HT1080 (cell line): ENCODE measurements around the gene CD274. TPM values are rescaled to one million over a fixed set of nuclear protein-coding genes. Genes with fewer than 3 reads are reported as not detected.
A peak's percentile ranks its signal among the peaks of the same experiment; 100 is the strongest.
"Not testable (repeated sequence)": the region's sequence is repeated elsewhere in the genome, so short reads cannot be mapped to it uniquely, and the experiment has no call there.

Experiments used
- DNase-seq: peaks from one replicate; pipeline ENCODE4 v3.0.0-alpha.2; 2015; ENCODE audit warnings: low read depth
- total RNA-seq: library from RNA; depleted of rRNA; stranded (reverse); fragments of >200 nt; shearing (Covaris generic); gene quantifications from 2 replicates; pipeline ENCODE4 v1.2.3, GENCODE V29; 2014

Gene CD274
- total RNA-seq, 1 experiment from 2014 or later, result 14.3 TPM

DNA sequence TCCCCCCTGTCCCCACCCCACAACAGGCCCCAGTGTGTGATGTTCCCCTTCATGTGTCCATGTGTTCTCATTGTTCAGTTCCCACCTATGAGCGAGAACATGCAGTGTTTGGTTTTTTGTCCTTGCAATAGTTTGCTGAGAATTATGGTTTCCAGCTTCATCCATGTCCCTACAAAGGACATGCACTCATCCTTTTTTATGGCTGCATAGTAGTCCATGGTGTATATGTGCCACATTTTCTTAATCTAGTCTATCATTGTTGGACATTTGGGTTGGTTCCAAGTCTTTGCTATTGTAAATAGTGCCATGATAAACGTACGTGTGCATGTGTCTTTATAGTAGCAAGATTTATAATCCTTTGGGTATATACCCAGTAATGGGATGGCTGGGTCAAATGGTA, 44.4 kb downstream of the CD274 start:
- DNase-seq, result not testable (repeated sequence)

DNA sequence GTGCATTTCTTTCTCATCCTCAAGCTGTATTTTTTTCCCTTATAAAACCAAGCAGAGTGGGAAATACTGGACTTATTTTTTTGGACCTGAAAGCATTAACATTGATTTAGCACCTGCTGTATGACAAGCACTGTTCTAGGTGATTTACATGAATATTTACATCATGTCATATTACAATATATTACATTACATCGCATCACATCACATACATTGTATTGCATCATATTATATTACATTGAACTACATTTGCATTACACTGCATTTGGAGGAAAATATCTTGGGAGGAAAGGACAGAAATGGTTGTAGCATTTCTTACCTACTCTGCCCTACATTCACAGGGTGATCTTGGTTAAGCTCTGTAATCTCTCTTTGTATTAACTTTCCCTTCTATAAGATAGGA, 48.8 kb downstream of the CD274 start:
- no peak for DNase-seq

DNA sequence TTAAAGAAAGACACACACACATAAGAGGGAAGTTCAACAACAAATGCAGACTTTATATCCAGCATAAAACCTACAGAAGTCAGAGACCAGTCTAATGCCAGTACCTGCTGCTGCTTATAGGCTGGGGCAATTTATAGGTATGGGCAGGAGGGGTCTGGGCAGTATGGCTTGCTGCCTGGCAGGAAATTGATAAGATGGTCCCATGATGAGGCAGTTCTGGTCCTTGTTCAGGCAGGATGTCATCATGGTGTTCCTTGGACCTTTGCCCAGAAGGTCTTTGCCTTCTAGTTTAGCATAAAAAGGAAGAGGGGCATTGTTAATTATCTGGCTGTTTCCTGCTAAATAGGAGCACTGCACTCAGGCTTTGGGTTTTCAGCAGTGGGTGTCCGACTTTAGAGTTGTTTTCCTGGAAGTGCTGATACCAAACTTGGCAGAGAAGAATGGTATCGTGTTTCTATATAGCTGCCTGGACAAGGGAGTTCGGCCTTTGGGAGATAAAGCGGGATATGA, 49.6 kb downstream of the CD274 start:
- peak; percentile 80 for DNase-seq

DNA sequence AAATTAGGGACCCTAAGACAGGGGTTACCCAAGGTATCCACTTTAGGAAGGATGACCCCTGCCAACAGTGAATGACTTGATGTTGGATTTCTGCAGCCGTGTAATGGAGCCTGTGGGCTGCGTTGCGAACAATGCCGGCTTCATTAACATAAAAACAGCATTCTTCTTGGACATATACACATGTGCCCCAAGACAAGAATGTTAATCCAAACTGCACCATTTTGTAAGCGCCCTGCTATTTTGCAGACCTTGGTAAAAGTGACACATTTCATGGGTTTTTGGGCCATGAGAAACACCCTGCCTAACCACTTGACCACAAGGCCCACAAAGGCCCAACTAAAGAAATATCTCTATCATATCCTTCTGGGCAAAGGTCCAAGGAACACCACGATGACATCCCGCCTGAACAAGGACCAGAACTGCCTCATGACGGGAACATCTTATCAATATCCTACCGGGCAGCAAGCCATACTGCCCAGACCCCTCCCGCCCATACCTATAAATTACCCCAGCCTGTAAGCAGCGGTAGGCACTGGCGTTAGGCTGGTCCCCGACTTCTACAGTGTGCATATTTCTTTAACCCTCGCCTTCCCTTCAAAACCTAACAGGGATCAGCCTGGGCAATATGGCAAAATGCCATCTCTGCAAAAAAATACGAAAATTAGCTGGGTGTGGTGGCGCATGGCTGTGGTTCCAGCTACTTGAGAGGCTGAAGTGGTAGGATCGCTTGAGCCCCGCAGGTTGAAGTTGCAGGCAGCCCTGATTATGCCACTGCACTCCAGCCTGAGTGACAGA, 50.3 kb downstream of the CD274 start:
- DNase-seq, result peak; percentile 94

DNA sequence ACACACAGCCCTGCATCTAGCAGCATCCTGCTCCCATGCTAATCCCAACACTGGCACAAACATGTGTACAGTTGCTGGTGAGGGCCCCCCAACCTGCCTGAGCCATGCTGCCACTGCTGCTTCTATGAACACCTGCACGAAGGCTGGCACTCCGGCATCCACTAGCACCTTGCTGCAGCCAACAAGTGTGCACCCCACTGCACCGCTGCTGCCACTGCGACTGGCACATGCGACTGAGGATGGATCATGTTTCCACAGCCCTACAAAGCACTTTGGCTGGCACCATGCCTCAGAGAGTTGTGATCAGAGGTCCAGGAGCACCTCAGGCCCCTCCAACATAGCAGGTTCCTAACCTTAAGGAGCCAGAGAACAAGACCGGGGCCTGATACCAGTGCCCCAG, 52.2 kb downstream of the CD274 start:
- no peak for DNase-seq

DNA sequence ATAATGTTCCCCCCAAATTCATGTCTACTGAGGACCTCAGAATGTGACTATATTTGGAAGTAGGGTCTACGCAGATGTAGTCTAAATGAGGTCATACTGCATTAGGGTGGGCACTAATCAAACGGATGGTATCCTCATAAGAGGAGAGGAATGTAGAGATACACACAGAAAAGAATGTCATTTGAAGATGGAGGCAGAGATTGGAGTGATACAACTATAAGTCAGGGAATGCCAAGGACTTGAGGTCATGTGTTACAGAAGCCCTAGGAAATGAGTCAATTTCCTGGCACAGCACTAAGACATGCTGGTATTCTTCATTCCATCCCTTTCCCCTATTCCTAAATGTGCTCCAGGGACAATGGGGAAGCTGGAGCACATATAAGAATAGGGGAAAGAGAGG, 59.2 kb downstream of the CD274 start:
- peak; percentile 99 for DNase-seq

DNA sequence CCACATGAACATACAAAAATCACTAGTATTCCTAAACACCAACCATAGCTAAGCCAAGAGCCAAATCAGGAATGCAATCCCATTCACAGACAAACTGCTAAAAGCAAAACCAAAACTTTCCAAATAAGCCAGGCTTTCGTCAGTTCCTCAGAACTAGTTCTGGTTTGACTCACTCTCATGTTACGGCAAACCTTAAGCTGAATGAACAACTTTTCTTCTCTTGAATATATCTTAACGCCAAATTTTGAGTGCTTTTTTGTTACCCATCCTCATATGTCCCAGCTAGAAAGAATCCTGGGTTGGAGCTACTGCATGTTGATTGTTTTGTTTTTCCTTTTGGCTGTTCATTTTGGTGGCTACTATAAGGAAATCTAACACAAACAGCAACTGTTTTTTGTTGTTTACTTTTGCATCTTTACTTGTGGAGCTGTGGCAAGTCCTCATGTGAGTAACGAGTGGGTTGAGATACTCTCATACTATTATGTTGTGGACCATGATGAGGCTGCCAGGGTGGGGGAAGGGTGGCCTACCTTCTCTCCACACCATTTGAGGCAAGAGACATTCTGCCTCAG, 60.1 kb downstream of the CD274 start, which contains the start of gene PDCD1LG2:
TSS of gene PDCD1LG2 (plus strand) at position 172 of the 572 bp plus-strand sequence. CDS start 12,016 bp downstream, outside the sequence.
- DNase-seq, result peak; percentile 65

DNA sequence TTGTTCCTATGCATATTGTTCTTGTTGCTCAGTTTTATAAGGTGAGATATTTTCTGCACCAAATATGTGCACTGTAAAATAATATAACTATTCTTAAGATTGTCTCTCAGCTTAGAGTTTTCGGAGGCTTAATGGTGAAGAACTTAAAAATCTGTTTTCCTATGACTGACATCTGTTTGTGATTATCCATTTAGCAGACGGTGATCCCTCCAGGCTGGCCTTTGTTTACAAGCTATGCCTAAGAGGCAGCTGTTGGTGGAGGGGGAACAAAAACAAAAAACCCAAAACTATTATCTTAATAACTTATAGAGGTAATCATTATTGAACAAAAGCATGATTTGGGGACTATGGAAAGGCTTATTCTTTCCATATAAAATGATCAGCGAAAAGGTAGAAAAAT, 60.6 kb downstream of the CD274 start:
- no peak for DNase-seq

DNA sequence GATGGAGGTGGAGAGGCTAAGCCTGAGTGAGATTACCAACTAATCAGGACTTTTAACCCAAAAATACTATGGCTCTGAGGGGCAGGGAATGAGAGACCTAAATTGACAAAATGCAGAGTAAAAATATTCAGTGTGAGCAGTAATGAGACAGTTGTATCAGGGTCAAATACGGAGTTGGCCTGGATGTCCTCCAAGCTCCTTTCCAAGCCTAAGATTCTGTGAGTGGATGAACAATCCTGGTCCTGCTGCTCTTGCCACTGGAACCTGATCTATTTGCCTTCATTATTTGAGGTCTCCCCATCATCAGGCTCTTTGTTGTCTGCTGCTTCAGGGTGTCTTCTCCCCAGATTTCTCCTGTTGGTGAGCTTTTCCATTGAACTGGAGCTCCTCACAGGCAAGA, 61.1 kb downstream of the CD274 start:
- no peak for DNase-seq

DNA sequence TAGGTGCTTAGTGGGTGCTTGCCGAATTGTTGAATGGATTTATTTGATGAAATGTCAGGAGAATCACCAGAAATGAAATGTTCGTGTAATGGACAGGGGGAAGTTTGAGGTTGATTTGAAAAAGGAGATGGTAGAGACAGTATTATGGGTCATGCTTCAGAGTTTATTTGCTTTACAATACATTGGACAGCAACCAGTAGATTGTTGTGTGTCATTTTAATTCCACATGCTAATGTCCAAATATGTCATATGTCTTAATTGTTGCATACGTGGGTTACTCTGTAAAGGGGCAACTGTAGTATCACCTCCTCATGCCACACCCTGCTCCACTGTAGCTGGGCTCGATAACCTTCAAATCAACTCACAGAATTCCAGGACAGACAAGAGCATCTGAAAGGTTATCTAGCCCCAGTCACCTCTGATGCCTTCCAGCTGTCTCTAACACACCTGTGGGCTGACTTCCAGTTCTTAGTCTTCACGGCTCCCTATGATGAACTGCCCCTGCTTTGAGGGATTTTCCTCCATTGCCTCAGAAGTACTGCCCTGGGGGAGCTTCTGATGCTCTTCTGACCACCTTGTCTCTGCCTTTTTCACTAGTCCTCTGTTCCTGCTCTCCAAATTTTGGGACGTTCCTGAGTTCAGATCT, 61.7 kb downstream of the CD274 start:
- no peak for DNase-seq

DNA sequence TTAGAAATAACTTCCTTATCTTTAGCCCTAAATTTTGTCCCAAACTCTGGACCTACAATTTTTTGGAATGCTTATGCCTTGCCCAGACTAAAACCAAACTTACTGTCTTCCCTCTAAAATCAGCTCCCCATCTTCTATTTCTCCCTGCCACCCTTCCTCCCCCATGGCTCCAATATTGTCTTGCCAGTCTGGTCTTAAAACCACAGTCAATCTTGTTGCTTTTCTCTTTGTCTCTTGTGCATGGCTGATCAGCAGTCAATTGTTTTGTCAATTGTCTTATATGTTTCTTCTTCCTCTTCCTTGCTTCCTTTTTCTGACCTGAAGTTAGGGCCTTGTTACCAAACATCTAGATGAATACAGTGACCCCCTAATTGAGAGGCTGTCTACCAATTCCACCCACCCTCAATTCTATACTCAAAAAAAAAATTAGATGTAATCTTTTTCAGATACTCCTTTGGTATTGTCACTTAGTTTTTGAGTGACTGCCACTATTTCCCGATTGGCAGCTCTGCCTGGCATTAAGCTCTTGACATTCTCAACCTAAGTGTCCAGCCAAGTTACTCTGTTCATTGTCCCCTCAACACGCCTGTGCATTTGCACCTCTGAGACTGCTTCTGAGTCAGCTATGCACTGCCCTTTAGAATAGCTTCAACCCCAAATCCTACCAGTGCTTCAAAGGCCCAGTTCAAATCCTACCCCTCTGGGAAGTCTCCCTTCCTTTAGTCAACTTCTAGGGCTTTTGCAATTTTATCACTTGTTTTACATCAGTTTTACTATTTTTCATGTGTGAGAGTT, 62.5 kb downstream of the CD274 start:
- no peak for DNase-seq

DNA sequence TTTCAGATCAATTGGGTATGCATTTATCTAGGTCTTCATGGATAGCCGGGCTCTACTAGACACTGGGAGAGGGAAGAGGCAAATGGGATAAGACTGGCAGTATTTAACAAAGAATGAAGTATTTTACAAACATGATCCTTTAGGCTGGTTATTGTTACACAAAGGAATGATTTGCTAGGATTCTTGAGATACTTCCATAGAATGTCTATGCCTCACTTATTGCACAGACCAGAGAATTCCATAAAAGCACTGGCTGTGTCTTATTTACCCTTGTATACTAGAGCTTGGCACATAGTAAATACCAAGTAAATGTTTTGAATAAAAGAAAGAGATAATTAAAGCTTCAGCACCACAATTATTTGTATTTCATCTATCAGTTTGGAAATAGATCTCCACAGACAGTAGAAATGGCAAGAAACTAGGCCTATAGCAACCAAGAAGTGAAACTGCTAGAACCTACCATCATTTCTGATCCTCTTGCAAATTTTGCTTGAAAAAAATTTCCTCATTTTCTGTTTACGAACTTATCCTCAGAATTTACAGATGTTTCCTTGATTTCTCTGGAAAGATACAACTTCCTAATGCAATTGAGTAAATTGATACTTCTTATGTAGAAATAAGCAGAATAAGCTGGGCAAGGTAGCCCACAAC, 63.7 kb downstream of the CD274 start:
- DNase-seq, result no peak

DNA sequence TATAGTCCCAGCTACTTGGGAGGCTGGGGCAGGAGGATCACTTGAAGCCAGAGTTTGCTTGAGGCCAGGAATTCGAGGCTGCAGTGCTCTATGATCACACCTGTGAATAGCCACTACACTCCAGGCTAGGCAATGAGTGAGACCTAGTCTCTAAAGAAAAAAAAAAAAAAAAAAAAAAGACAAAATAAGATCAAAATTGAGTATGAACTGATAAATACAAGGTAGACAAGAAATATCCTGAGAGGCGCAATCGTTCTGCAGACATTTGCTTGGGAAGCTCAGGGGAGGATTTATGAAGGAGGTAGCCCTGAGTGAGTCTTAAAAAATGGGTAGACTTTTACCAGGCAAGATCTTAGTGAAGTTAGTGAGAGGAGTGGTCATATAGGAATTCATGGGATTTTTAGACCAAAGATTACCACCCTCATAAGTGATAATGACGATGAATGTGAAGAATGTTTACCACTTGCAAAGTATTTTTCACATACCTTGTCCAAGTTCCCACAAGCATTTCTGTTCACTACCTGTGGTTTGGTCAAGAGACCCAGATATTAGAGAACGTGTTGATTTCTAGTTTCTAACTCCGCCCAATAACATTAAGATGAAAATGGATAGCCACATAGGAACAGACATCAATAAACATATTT, 64.4 kb downstream of the CD274 start:
- DNase-seq, result no peak

DNA sequence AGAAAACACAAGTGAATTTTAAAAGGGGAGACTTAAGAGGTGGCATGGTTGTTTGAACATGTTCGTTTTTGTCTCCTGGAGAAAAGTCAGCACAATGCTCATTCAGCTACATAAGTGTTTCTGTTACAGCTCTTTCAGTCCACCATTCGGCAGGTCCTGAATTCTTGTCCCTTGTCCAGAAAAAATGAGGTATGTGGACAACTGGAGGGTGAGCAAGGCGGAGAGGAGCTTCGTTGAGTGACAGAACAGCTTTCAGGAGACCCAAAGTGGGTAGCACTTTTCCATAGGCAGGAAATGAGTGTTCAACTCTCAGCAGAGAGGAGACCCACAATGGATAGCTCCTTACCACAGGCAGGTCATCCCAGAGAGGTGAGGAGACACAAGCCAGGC, 64.9 kb downstream of the CD274 start:
- no peak for DNase-seq

DNA sequence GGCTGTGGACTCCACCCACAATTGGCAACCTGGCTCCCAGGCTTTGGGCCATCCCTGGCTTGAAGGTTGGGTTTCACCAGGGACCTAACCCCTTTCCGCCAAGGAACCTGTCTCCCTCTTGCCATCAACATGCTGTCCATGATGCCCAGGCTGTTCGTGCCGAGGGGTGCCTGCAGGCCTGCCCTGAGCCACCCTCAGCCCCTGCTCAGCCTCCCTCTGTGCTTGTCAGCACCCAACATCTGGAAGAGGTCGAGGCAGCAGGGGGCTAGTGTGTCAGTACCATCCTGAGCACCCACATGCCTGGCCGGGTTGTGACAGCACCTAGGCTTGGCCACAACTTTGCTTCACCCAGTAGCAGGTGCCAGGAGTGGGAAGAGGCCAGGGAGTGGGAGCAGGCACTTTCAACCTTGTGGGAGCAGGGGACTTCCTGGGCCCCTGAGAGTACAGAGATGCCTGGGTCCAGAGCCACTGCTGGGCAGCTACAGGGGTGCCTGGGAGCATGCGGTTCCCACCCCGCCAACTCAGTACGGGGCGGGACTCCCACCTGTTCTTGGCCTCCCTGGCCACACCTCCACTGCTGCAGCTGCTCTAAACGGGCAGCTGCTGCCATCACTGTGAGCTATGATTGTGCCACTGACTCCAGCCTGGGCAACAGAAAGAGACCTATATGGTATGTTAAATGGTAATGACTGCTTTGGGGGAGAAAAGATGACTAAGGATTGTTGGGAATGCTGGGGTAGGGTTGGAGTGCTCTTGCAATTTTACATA, 66.3 kb downstream of the CD274 start:
- DNase-seq, result no peak

DNA sequence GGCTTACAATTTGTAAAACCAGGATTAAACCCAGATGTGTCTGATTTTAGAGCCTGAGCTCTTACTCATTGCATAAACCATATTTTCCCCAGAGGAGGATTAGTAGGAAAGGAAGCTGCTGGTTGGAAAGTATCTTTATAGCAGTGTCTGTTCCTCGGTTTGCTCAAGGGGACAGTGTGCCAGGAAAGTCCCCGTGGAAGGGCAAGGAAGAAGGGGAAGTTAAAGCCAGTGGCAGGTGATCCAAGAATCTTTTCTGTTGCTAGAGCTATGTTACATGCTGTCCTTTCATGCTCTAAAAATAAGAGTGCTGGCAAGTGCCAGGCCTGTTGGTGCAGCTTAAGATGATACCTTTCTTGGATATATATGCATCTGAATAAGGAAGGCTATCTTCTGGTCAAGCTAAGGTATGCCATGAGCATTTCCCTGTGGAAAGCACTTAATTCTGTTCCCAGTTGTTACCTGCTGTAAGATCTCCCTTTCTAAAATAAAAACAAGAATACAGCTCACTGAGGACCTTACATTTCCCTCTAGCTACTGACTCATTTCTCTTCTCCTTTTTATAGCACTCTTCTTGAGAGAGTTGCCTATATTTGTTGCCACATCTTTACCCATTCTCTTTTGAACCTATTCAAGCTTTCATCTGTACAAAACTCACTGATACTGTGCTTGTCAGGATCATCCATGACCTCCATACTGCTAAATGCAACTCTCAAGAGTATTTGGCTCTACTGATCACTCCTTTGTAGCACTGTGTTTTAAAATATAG, 68.0 kb downstream of the CD274 start:
- DNase-seq, result no peak

DNA sequence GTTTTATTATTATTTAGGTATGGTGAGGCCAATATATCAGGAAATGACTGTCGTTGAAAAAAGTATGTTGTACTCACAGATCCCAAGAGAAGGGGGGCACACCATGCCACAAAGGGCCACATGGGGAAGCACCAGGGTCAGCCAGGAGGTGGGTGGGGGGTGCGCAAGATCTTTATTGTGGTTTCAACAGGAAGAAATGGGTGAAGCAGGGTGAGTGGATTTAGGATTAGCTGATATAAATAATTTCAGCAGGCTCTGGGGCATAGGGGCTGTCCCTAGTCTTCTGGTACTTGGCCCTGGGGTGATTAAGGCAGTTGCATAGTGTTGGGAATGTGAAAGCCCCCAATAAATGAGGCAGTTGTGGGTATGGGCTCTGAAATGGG, 68.6 kb downstream of the CD274 start:
- no peak for DNase-seq
